ENCODE results near the gene CMIP.
"Not testable (repeated sequence)": the region's sequence is repeated elsewhere in the genome, so short reads cannot be mapped to it uniquely, and the experiment has no call there.

Gene CMIP

GRCh38 chr16:81444448-81445121 lies at the start of gene CMIP:
Gene CMIP, plus strand, starts transcription at chr16:81444808.
- DNase-seq, result peak; percentile 85

GRCh38 chr16:81394966-81395655 lies 49.5 kb upstream of the CMIP start:
- DNase-seq, result no peak

GRCh38 chr16:81397058-81397878 lies 47.3 kb upstream of the CMIP start:
- no peak for DNase-seq

GRCh38 chr16:81397879-81398520 lies 46.6 kb upstream of the CMIP start:
- DNase-seq, result no peak

GRCh38 chr16:81399909-81400308 lies 44.7 kb upstream of the CMIP start:
- no peak for DNase-seq

- DNase-seq, result no peak
Observed at GRCh38 chr16:81401035-81401950, 43.3 kb upstream of the CMIP start.

GRCh38 chr16:81403208-81403600 lies 41.4 kb upstream of the CMIP start:
- no peak for DNase-seq

GRCh38 chr16:81403601-81404391 lies 40.8 kb upstream of the CMIP start:
- peak; percentile 75 for DNase-seq

GRCh38 chr16:81405002-81405401 lies 39.6 kb upstream of the CMIP start:
- not testable (repeated sequence) for DNase-seq

- no peak for DNase-seq
Observed at GRCh38 chr16:81405702-81406113, 38.9 kb upstream of the CMIP start.

- DNase-seq, result no peak
Observed at GRCh38 chr16:81408409-81408950, 36.1 kb upstream of the CMIP start.

GRCh38 chr16:81409016-81409556 lies 35.5 kb upstream of the CMIP start:
- no peak for DNase-seq

- no peak for DNase-seq
Observed at GRCh38 chr16:81410643-81411293, 33.8 kb upstream of the CMIP start.

- no peak for DNase-seq
Observed at GRCh38 chr16:81413245-81413990, 31.2 kb upstream of the CMIP start.

GRCh38 chr16:81415751-81416150 lies 28.9 kb upstream of the CMIP start:
- DNase-seq, result no peak

GRCh38 chr16:81416749-81417148 lies 27.9 kb upstream of the CMIP start:
- DNase-seq, result no peak

GRCh38 chr16:81417210-81417609 lies 27.4 kb upstream of the CMIP start:
- DNase-seq, result no peak

- no peak for DNase-seq
Observed at GRCh38 chr16:81419806-81420205, 24.8 kb upstream of the CMIP start.

- DNase-seq, result no peak
Observed at GRCh38 chr16:81421126-81421525, 23.5 kb upstream of the CMIP start.
